ENCODE measurements around the gene PLCL2.

Gene PLCL2

GRCh38 chr3:16844222-16844621, 40.5 kb upstream of the PLCL2 start:
- H3K4me2 ChIP-seq (ENCODE audit: low read length): no peak overlapping the region

GRCh38 chr3:16844791-16845190, 40.0 kb upstream of the PLCL2 start:
- no peak overlapping the region for H3K4me3 ChIP-seq (ENCODE audit: low read depth, low read length, poor library complexity, severe bottlenecking)
- H4K20me1 ChIP-seq (ENCODE audit: insufficient read depth, low read length): no peaks in the 10 kb centered on the region
- H3F3A ChIP-seq (ENCODE audit: insufficient read depth, low read length): peaks cover 4% of the 10 kb centered on the region
- H3K4me2 ChIP-seq (ENCODE audit: low read length): no peak overlapping the region
- peaks cover 85% of the 10 kb centered on the region for H3K4me1 ChIP-seq (ENCODE audit: insufficient read depth, low read length, severe bottlenecking)
- no peaks in the 10 kb centered on the region for H3K79me2 ChIP-seq (ENCODE audit: insufficient read depth, low read length)
- H3K36me3 ChIP-seq (ENCODE audit: insufficient read depth, low read length): no peaks in the 10 kb centered on the region
- H3K9ac ChIP-seq (ENCODE audit: low read length): no peak overlapping the region
- no peak overlapping the region for H3K27ac ChIP-seq (ENCODE audit: low read depth, low read length, poor library complexity, severe bottlenecking)
- H3K27me3 ChIP-seq (ENCODE audit: insufficient read depth, low read length): no peaks in the 10 kb centered on the region
- H2AFZ ChIP-seq (ENCODE audit: low read length): no peak overlapping the region
- TF ChIP-seq CTCF (IDR thresholded peaks at IDR 0.05; ENCODE audit: low read length) (no peak), EZH2 (IDR thresholded peaks at IDR 0.05; ENCODE audit: borderline replicate concordance, low read length) (no peak)
- H3K9me2 ChIP-seq (ENCODE audit: low read depth, low read length): no peaks in the 10 kb centered on the region
- no peaks in the 10 kb centered on the region for H3K9me3 ChIP-seq (ENCODE audit: low read length)

More at GRCh38 chr3:16844222-16844621, 40.5 kb upstream of the PLCL2 start:
- peaks cover 4% of the 10 kb centered on the region for H3F3A ChIP-seq (ENCODE audit: insufficient read depth, low read length)
- H3K27me3 ChIP-seq (ENCODE audit: insufficient read depth, low read length): no peaks in the 10 kb centered on the region
- H3K36me3 ChIP-seq (ENCODE audit: insufficient read depth, low read length): no peaks in the 10 kb centered on the region
- H3K9me3 ChIP-seq (ENCODE audit: low read length): no peaks in the 10 kb centered on the region
- H3K27ac ChIP-seq (ENCODE audit: low read depth, low read length, poor library complexity, severe bottlenecking): no peak overlapping the region
- H3K79me2 ChIP-seq (ENCODE audit: insufficient read depth, low read length): no peaks in the 10 kb centered on the region
- no peaks in the 10 kb centered on the region for H4K20me1 ChIP-seq (ENCODE audit: insufficient read depth, low read length)
- no peak overlapping the region for H2AFZ ChIP-seq (ENCODE audit: low read length)
- H3K4me3 ChIP-seq (ENCODE audit: low read depth, low read length, poor library complexity, severe bottlenecking): no peak overlapping the region
- TF ChIP-seq EZH2 (IDR thresholded peaks at IDR 0.05; ENCODE audit: borderline replicate concordance, low read length): no peak
- no peak for TF ChIP-seq CTCF (IDR thresholded peaks at IDR 0.05; ENCODE audit: low read length)
- no peaks in the 10 kb centered on the region for H3K9me2 ChIP-seq (ENCODE audit: low read depth, low read length)
- H3K9ac ChIP-seq (ENCODE audit: low read length): no peak overlapping the region
- H3K4me1 ChIP-seq (ENCODE audit: insufficient read depth, low read length, severe bottlenecking): peaks cover 85% of the 10 kb centered on the region

- no peaks in the 10 kb centered on the region for H3K27me3 ChIP-seq (ENCODE audit: insufficient read depth, low read length)
- no peak overlapping the region for H2AFZ ChIP-seq (ENCODE audit: low read length)
- no peaks in the 10 kb centered on the region for H3K36me3 ChIP-seq (ENCODE audit: insufficient read depth, low read length)
- H3K9ac ChIP-seq (ENCODE audit: low read length): no peak overlapping the region; the same call in 1 of the 2 replicates
- no peak overlapping the region; the same call in 1 of the 2 replicates for H3K4me2 ChIP-seq (ENCODE audit: low read length)
- no peaks in the 10 kb centered on the region for H3K79me2 ChIP-seq (ENCODE audit: insufficient read depth, low read length)
- H3K4me1 ChIP-seq (ENCODE audit: insufficient read depth, low read length, severe bottlenecking): peaks cover 70% of the 10 kb centered on the region
- H3K9me3 ChIP-seq (ENCODE audit: low read length): no peaks in the 10 kb centered on the region
- peak overlapping the region; percentile 45 for H3K27ac ChIP-seq (ENCODE audit: low read depth, low read length, poor library complexity, severe bottlenecking)
- H3K4me3 ChIP-seq (ENCODE audit: low read depth, low read length, poor library complexity, severe bottlenecking): no peak overlapping the region
- no peaks in the 10 kb centered on the region for H4K20me1 ChIP-seq (ENCODE audit: insufficient read depth, low read length)
- peaks cover 3% of the 10 kb centered on the region for H3F3A ChIP-seq (ENCODE audit: insufficient read depth, low read length)
- no peak for TF ChIP-seq CTCF (IDR thresholded peaks at IDR 0.05; ENCODE audit: low read length)
- TF ChIP-seq EZH2 (IDR thresholded peaks at IDR 0.05; ENCODE audit: borderline replicate concordance, low read length): no peak
- H3K9me2 ChIP-seq (ENCODE audit: low read depth, low read length): no peaks in the 10 kb centered on the region
These were observed 38.2 kb upstream of the PLCL2 start for GRCh38 chr3:16846373-16847080.

All from OCI-LY1 (cell line).